Pancreas (tissue), 10 donors: Measurements from ENCODE around the gene CKS1B. TPM values are rescaled to one million over a fixed set of nuclear protein-coding genes. Genes with fewer than 3 reads are reported as not detected.

Source experiments
- ATAC-seq, 4 donors: fragments of 200-7000 bp; cut with Tn5 transposase; one replicate each; pipeline versions ENCODE4 v1.8.0 to v1.9.1; 2020; ENCODE audit warnings: mild to moderate bottlenecking in 4 of 4, moderate library complexity in 4 of 4
- DNase-seq, 6 donors: peaks; one replicate each; pipeline ENCODE4 v3.0.0-alpha.2; 2020
- FAIRE-seq: peaks from 2 replicates; lab custom pipeline; 2012; peaks lifted over from hg19 to GRCh38; lab: Jason Lieb, UNC
- H3K27ac ChIP-seq, 4 donors: fragments of 200-600 bp; sonication (generic); 1 replicate in 3 of 4; 2 replicates in 1 of 4; pipeline versions ENCODE4 v1.5.0 to v1.8.0; 2020
- H3K27me3 ChIP-seq, 4 donors: fragments of 200-600 bp; one replicate each; pipeline ENCODE4 v1.8.0; 2021
- H3K36me3 ChIP-seq, 3 donors: fragments of 200-600 bp; sonication (generic) in 1 of 3; one replicate each; pipeline versions ENCODE4 v1.5.0 to v1.8.0; 2020 to 2021
- H3K4me1 ChIP-seq, 3 donors: fragments of 200-600 bp; one replicate each; pipeline ENCODE4 v1.8.0; 2021
- H3K4me3 ChIP-seq, 4 donors: fragments of 200-600 bp; sonication (generic) in 2 of 4; one replicate each; pipeline versions ENCODE4 v1.5.0 to v1.8.0; 2020 to 2021
- H3K9me3 ChIP-seq, 4 donors: fragments of 200-600 bp; one replicate each; pipeline ENCODE4 v1.8.0; 2021
- CTCF ChIP-seq, 4 donors: fragments of 200-600 bp; sonication (generic) in 3 of 4; IDR thresholded peaks; one replicate each; pipeline versions ENCODE4 v1.5.0 to v1.8.0; 2021; ENCODE audit warnings: antibody characterized with exemption in 4 of 4
- WGBS, 2 donors: extraction: QIAGEN DNeasy Blood & Tissue Kit; methylation state at CpG; one replicate each; pipeline ENCODE4 v1.1.7; 2013; 5-methylcytosine and 5-hydroxymethylcytosine counted together
- intact Hi-C, 3 donors: fragments of 100-400 bp; cut with DNase I; formaldehyde crosslinking; loops; one replicate each; pipeline versions ENCODE4 v1.11.1 to v1.14.2; 2022
- polyA plus RNA-seq, 2 donors: library from polyadenylated mRNA; stranded (reverse); fragments of 200-250 nt; gene quantifications; one replicate each; pipeline ENCODE4 v1.2.3, GENCODE V29; 2013
- total RNA-seq, 6 donors: library from RNA; stranded (reverse); fragmentation: NEBNext Ultra II Directional in 4 of 6; extraction: Animal tissue kit (Norgen Biotek cat#: 25700) in 4 of 6; gene quantifications; one replicate each; pipeline versions ENCODE4 v1.2.1 to v1.2.4, GENCODE V29; 2021 to 2023
- donor health status: healthy with polysubstance abuse.
- donor health status: DM: no; HTN: no; CAD: no; lungs with moderate emphysema.
- donor health status: DM: no; HTN: no; CAD: no.
- donor health status: control.
- donor health status: control.
- donor health status: Bipolar disorder and iron deficiency.
- donor health status: DM: yes; HTN: yes; CAD: no.
- donor health status: DM: no; HTN: no; CAD: no.
- donor health status: DM: no; HTN: no; CAD: no.
- donor health status: DM: yes; HTN: yes; CAD: no.

CKS1B gene
- total and polyA plus RNA-seq, 8 donors = 6.7 to 19.5 (median 10.2) TPM

- H3K4me1 ChIP-seq = peaks cover 13 to 16% (median 15%) of the 10 kb centered on the region in 3 donors
- no peak for TF ChIP-seq CTCF (IDR thresholded peaks at IDR 0.05)
Measured at GRCh38 chr1:154953611-154954038, 20.9 kb upstream of the CKS1B start.

GRCh38 chr1:154954541-154954940 is 19.9 kb upstream of the CKS1B start:
- FAIRE-seq = no peak
- Histone ChIP-seq H3K9me3 (no peaks in the 10 kb centered on the region), H3K4me3 (no peak overlapping the region), H3K27ac (no peak overlapping the region), H3K36me3 (peaks cover 0 to 3% (median 0%) of the 10 kb centered on the region in 3 donors), H3K4me1 (peaks cover 13 to 16% (median 15%) of the 10 kb centered on the region in 3 donors), H3K27me3 (no peaks in the 10 kb centered on the region)
- 65 to 73% methylated on average over 3 of the region's 3 CpGs for WGBS, 2 donors
- TF ChIP-seq CTCF (IDR thresholded peaks at IDR 0.05) = no peak
- no peak for DNase-seq
- no peak for ATAC-seq
- intact Hi-C loops = no loop called here

More at GRCh38 chr1:154953611-154954038, 20.9 kb upstream of the CKS1B start:
- Histone ChIP-seq H3K4me3 (no peak overlapping the region), H3K9me3 (no peaks in the 10 kb centered on the region), H3K36me3 (no peaks in the 10 kb centered on the region), H3K27ac (no peak overlapping the region), H3K27me3 (no peaks in the 10 kb centered on the region)
- no peak for ATAC-seq
- no peak for DNase-seq
- intact Hi-C loops = no loop called here
- 42 to 60% methylated on average over 2 of the region's 2 CpGs for whole genome bisulfite sequencing, 2 donors
- FAIRE-seq = no peak

- H3K4me1 ChIP-seq = peaks cover 13 to 16% (median 15%) of the 10 kb centered on the region in 3 donors
- intact Hi-C loops = no loop called here
- peak overlapping the region; percentile 61 to 80 (median 75) for H3K27ac ChIP-seq
- H3K4me3 ChIP-seq = peak overlapping the region; percentile 8 to 53 (median 36)
- H3K27me3 ChIP-seq = no peaks in the 10 kb centered on the region
- H3K9me3 ChIP-seq = no peaks in the 10 kb centered on the region
- WGBS, 2 donors = 7 to 12% methylated on average over 4 of the region's 4 CpGs
- FAIRE-seq = no peak
- TF ChIP-seq CTCF (IDR thresholded peaks at IDR 0.05) = no peak
- peaks cover 0 to 3% (median 0%) of the 10 kb centered on the region in 3 donors for H3K36me3 ChIP-seq
- peak in 2 of 6 donors; percentile 41 to 59 for DNase-seq
- peak; percentile 35 to 74 (median 60) for ATAC-seq
Measured at GRCh38 chr1:154955039-154955717, 19.3 kb upstream of the CKS1B start.

GRCh38 chr1:154955718-154956543 is 18.6 kb upstream of the CKS1B start, which contains the start of gene PBXIP1:
PBXIP1 (minus strand) TSS chr1:154956099; CDS start chr1:154953721, 2,378 bp downstream.
- intact Hi-C loops = no loop called here

More at GRCh38 chr1:154955718-154956543, 18.6 kb upstream of the CKS1B start, which contains the start of gene PBXIP1:
- Histone ChIP-seq H3K27me3 (no peaks in the 10 kb centered on the region), H3K36me3 (peaks cover 0 to 3% (median 0%) of the 10 kb centered on the region in 3 donors), H3K9me3 (no peaks in the 10 kb centered on the region), H3K27ac (peak within 1 kb of the TSS; percentile 61 to 80 (median 75)), H3K4me1 (peaks cover 15 to 23% (median 18%) of the 10 kb centered on the region in 3 donors), H3K4me3 (peak within 1 kb of the TSS; percentile 8 to 53 (median 36))
- TF ChIP-seq CTCF (IDR thresholded peaks at IDR 0.05) = no peak
- 0% methylated on average over 18 of the region's 18 CpGs for WGBS, 2 donors
- peak in 3 of 6 donors; percentile 84 to 89 (median 84) for DNase-seq
- FAIRE-seq = no peak
- ATAC-seq = peak; percentile 88 to 94 (median 92)
